Neural progenitor cell (in vitro differentiated cells): ENCODE measurements around the gene MRPS27. TPM values are rescaled to one million over a fixed set of nuclear protein-coding genes. Genes with fewer than 3 reads are reported as not detected.

Experiments
- DNase-seq: peaks from one replicate; pipeline ENCODE4 v3.0.0-alpha.2; 2016; ENCODE audit warnings: low spot score
- H2AFZ ChIP-seq: fragments of 200-600 bp; sonication (generic); replicated peaks from 2 replicates; pipeline ENCODE4 v1.6.1; 2016; ENCODE audit warnings: antibody characterized with exemption
- H3F3A ChIP-seq: fragments of 200-600 bp; sonication (generic); 2 replicates; pipeline ENCODE4 v1.6.1; 2016; ENCODE audit warnings: antibody characterized with exemption, low read depth
- H3K27ac ChIP-seq: fragments of 200-600 bp; sonication (generic); 2 replicates; pipeline ENCODE4 v1.5.1; 2016; ENCODE audit warnings: mild to moderate bottlenecking
- H3K27me3 ChIP-seq: fragments of 200-600 bp; sonication (generic); 2 replicates; pipeline ENCODE4 v1.6.1; 2016; ENCODE audit warnings: mild to moderate bottlenecking, moderate library complexity
- H3K36me3 ChIP-seq: fragments of 200-600 bp; sonication (generic); 2 replicates; pipeline ENCODE4 v1.5.1; 2016
- H3K4me1 ChIP-seq: fragments of 200-600 bp; sonication (generic); 2 replicates; pipeline ENCODE4 v1.6.1; 2016; ENCODE audit warnings: mixed run types
- H3K4me2 ChIP-seq: fragments of 200-600 bp; sonication (generic); 2 replicates; pipeline ENCODE4 v1.6.1; 2016
- H3K4me3 ChIP-seq: fragments of 200-600 bp; sonication (generic); 2 replicates; pipeline ENCODE4 v1.5.1; 2016
- H3K79me2 ChIP-seq: fragments of 200-600 bp; sonication (generic); 2 replicates; pipeline ENCODE4 v1.6.1; 2016; ENCODE audit warnings: low read depth
- H3K9ac ChIP-seq: fragments of 200-600 bp; sonication (generic); 2 replicates; pipeline ENCODE4 v1.6.1; 2016
- H3K9me3 ChIP-seq: fragments of 200-600 bp; sonication (generic); 2 replicates; pipeline ENCODE4 v1.5.1; 2016; ENCODE audit warnings: low read depth
- H4K20me1 ChIP-seq: fragments of 200-600 bp; sonication (generic); 2 replicates; pipeline ENCODE4 v1.6.1; 2016; ENCODE audit warnings: low read depth
- H3K27ac Mint-ChIP-seq: 3 replicates; pipeline ENCODE4 v1.8.0; 2021; ENCODE audit warnings: mixed read lengths
- H3K27me3 Mint-ChIP-seq: 2 replicates; pipeline ENCODE4 v1.8.0; 2022; ENCODE audit warnings: low read depth, mild to moderate bottlenecking, inconsistent platforms, moderate library complexity, mixed read lengths; ENCODE audit not compliant: insufficient read depth
- H3K36me3 Mint-ChIP-seq: 3 replicates; pipeline ENCODE4 v1.8.0; 2021; ENCODE audit warnings: mixed read lengths
- H3K4me1 Mint-ChIP-seq: 3 replicates; pipeline ENCODE4 v1.8.0; 2021; ENCODE audit warnings: mixed read lengths
- H3K4me3 Mint-ChIP-seq: 3 replicates; pipeline ENCODE4 v1.8.0; 2021; ENCODE audit warnings: mild to moderate bottlenecking, moderate library complexity, mixed read lengths
- H3K9me3 Mint-ChIP-seq: 3 replicates; pipeline ENCODE4 v1.8.0; 2020; ENCODE audit warnings: mixed read lengths
- EZH2 ChIP-seq: fragments of 200-600 bp; sonication (generic); IDR thresholded peaks from 2 replicates; pipeline ENCODE4 v1.6.1; 2017; ENCODE audit warnings: antibody characterized with exemption, mild to moderate bottlenecking, moderate library complexity
- EZH2phosphoT487 ChIP-seq: fragments of 200-600 bp; sonication (generic); IDR thresholded peaks from 2 replicates; pipeline ENCODE4 v1.6.1; 2017; ENCODE audit warnings: antibody characterized with exemption
- total RNA-seq: library from RNA; depleted of rRNA; stranded (reverse); fragments of >200 nt; gene quantifications from 2 replicates; pipeline ENCODE4 v1.2.3, GENCODE V29; 2015; ENCODE audit warnings: low replicate concordance
- TF ChIP-seq, protein P1 (sequence below): fragments of 200-600 bp; sonication (generic); IDR thresholded peaks from 2 replicates; pipeline ENCODE4 v1.5.1; 2017; ENCODE audit warnings: antibody characterized with exemption, mild to moderate bottlenecking

Gene MRPS27
- total RNA-seq, 1 donor from 2014 or later, result 154 TPM

DNA sequence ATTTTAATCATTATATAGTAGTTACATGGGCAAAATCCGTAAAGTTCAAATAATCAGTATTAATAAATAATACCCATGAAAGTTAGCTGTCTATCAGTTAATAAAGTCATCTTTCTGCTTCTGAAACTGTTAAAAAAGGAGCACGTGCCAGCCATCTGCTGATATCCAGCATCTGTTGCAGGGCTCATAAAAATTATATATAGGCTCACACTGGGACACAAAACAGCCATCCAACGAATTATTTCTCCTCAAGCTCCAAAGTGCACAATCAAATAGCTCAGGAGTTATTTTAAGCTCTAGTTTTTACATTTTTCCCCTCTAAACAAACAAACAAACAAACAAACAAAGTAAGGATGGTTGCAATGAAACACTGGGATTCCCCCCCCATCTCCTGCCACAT is 48.3 kb downstream of the MRPS27 start:
- Histone ChIP-seq H3K4me2 (no peak overlapping the region), H3K27me3 (no peaks in the 10 kb centered on the region), H4K20me1 (no peaks in the 10 kb centered on the region), H3K9me3 (no peaks in the 10 kb centered on the region), H3K27ac (no peak overlapping the region), H3F3A (no peaks in the 10 kb centered on the region), H3K4me1 (no peaks in the 10 kb centered on the region), H3K4me3 (no peak overlapping the region), H3K36me3 (peaks cover 7% of the 10 kb centered on the region), H3K9ac (no peak overlapping the region), H3K79me2 (peaks cover 57% of the 10 kb centered on the region), H2AFZ (no peak overlapping the region)
- DNase-seq, result no peak
- peaks cover 13% of the 10 kb centered on the region for H3K9me3 Mint-ChIP-seq
- TF ChIP-seq, protein P1, sequence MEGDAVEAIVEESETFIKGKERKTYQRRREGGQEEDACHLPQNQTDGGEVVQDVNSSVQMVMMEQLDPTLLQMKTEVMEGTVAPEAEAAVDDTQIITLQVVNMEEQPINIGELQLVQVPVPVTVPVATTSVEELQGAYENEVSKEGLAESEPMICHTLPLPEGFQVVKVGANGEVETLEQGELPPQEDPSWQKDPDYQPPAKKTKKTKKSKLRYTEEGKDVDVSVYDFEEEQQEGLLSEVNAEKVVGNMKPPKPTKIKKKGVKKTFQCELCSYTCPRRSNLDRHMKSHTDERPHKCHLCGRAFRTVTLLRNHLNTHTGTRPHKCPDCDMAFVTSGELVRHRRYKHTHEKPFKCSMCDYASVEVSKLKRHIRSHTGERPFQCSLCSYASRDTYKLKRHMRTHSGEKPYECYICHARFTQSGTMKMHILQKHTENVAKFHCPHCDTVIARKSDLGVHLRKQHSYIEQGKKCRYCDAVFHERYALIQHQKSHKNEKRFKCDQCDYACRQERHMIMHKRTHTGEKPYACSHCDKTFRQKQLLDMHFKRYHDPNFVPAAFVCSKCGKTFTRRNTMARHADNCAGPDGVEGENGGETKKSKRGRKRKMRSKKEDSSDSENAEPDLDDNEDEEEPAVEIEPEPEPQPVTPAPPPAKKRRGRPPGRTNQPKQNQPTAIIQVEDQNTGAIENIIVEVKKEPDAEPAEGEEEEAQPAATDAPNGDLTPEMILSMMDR, result no peak
- no peak for TF ChIP-seq EZH2phosphoT487
- TF ChIP-seq EZH2, result no peak
- no peaks in the 10 kb centered on the region for H3K27me3 Mint-ChIP-seq
- peaks cover 33% of the 10 kb centered on the region for H3K36me3 Mint-ChIP-seq
- H3K4me3 Mint-ChIP-seq, result no peak overlapping the region
- H3K27ac Mint-ChIP-seq, result no peak overlapping the region
- no peaks in the 10 kb centered on the region for H3K4me1 Mint-ChIP-seq

DNA sequence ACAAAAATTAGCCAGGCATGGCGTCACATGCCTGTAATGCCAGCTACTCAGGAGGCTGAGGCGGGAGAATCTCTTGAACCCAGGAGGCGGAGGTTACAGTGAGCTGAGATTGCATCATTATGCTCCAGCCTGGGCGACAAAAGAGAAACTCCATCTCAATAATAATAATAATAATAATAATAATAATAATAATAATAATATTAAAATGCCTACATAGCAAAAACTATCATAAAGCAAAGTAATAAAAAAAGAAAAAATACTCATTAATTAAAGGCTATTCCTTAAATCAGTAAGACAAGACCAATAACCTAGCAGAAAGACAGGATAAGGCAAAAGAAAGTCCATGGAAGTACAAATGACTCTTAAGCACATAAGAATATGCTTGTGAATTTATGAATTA is 50.0 kb downstream of the MRPS27 start:
- Histone ChIP-seq H3F3A (no peaks in the 10 kb centered on the region), H4K20me1 (no peaks in the 10 kb centered on the region), H3K36me3 (peaks cover 7% of the 10 kb centered on the region), H3K4me2 (no peak overlapping the region), H3K9me3 (no peaks in the 10 kb centered on the region), H3K27me3 (no peaks in the 10 kb centered on the region), H3K4me1 (no peaks in the 10 kb centered on the region), H3K9ac (no peak overlapping the region), H3K27ac (no peak overlapping the region), H2AFZ (no peak overlapping the region), H3K79me2 (peaks cover 42% of the 10 kb centered on the region), H3K4me3 (no peak overlapping the region)
- no peak for DNase-seq
- peaks cover 21% of the 10 kb centered on the region for H3K36me3 Mint-ChIP-seq
- H3K27me3 Mint-ChIP-seq, result no peaks in the 10 kb centered on the region
- H3K9me3 Mint-ChIP-seq, result peaks cover 3% of the 10 kb centered on the region
- H3K27ac Mint-ChIP-seq, result no peak overlapping the region
- H3K4me1 Mint-ChIP-seq, result no peaks in the 10 kb centered on the region
- H3K4me3 Mint-ChIP-seq, result no peak overlapping the region
- TF ChIP-seq EZH2phosphoT487 (no peak), EZH2 (no peak)
- TF ChIP-seq, protein P1, result no peak

DNA sequence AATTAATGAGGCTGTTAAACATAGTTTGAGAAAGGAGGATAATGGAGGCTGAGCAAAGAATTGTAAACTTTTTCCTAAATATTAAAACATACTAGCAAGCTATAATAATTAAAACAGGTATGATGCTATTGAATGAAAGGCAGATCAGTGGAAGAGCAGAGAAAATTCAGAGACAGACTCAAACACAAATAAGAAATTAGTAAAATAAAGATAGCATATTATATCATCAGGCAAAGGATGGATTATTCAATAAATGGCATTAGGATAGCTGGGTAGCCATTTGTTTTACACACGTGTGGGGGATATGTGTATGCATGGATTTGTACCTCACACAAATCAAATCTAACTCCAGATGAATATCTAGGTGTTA is 50.6 kb downstream of the MRPS27 start:
- Histone ChIP-seq H3K4me3 (no peak overlapping the region), H3K79me2 (peaks cover 38% of the 10 kb centered on the region), H3K36me3 (peaks cover 7% of the 10 kb centered on the region), H3K9me3 (no peaks in the 10 kb centered on the region), H3K4me2 (no peak overlapping the region), H3K4me1 (no peaks in the 10 kb centered on the region), H2AFZ (no peak overlapping the region), H3F3A (no peaks in the 10 kb centered on the region), H3K27me3 (no peaks in the 10 kb centered on the region), H3K27ac (no peak overlapping the region), H3K9ac (no peak overlapping the region), H4K20me1 (no peaks in the 10 kb centered on the region)
- no peak overlapping the region for H3K27ac Mint-ChIP-seq
- peaks cover 2% of the 10 kb centered on the region for H3K9me3 Mint-ChIP-seq
- H3K4me3 Mint-ChIP-seq, result no peak overlapping the region
- peaks cover 19% of the 10 kb centered on the region for H3K36me3 Mint-ChIP-seq
- TF ChIP-seq, protein P1, result peak; percentile 2
- TF ChIP-seq EZH2 (no peak), EZH2phosphoT487 (no peak)
- no peaks in the 10 kb centered on the region for H3K4me1 Mint-ChIP-seq
- no peak for DNase-seq
- no peaks in the 10 kb centered on the region for H3K27me3 Mint-ChIP-seq
